KMS-11 (cell line): ENCODE results near the gene CD8A.

Experiments
- H2AFZ ChIP-seq: fragments of 200-600 bp; sonication (generic); 2 replicates; pipeline ENCODE4 v1.6.1; 2016; ENCODE audit warnings: antibody characterized with exemption, mixed run types, low read depth
- H3K27ac ChIP-seq: fragments of 200-600 bp; sonication (generic); 2 replicates; pipeline ENCODE4 v1.6.1; 2016; ENCODE audit warnings: mild to moderate bottlenecking, mixed run types
- H3K27me3 ChIP-seq: fragments of 200-600 bp; sonication (generic); 2 replicates; pipeline ENCODE4 v1.6.1; 2017; ENCODE audit warnings: mild to moderate bottlenecking, low read depth, mixed run types, moderate library complexity; ENCODE audit not compliant: insufficient read depth
- H3K36me3 ChIP-seq: fragments of 200-600 bp; sonication (generic); 2 replicates; pipeline ENCODE4 v1.6.1; 2017; ENCODE audit warnings: mild to moderate bottlenecking, mixed run types; ENCODE audit not compliant: insufficient read depth
- H3K4me1 ChIP-seq: fragments of 200-600 bp; sonication (generic); 2 replicates; pipeline ENCODE4 v1.6.1; 2016; ENCODE audit warnings: mild to moderate bottlenecking, low read depth, mixed run types; ENCODE audit not compliant: poor library complexity, severe bottlenecking
- H3K4me2 ChIP-seq: fragments of 200-600 bp; sonication (generic); 2 replicates; pipeline ENCODE4 v1.7.0; 2016; ENCODE audit warnings: mild to moderate bottlenecking, mixed run types
- H3K4me3 ChIP-seq: fragments of 200-600 bp; sonication (generic); IDR thresholded peaks from 2 replicates; pipeline ENCODE4 v1.6.1; 2017; ENCODE audit warnings: low read depth, low read length, mixed read lengths; ENCODE audit not compliant: insufficient read depth
- H3K79me2 ChIP-seq: fragments of 200-600 bp; sonication (generic); 2 replicates; pipeline ENCODE4 v1.6.1; 2016; ENCODE audit warnings: low read depth, mixed run types; ENCODE audit not compliant: insufficient read depth
- H3K9ac ChIP-seq: fragments of 200-600 bp; sonication (generic); 2 replicates; pipeline ENCODE4 v1.6.1; 2016; ENCODE audit warnings: mild to moderate bottlenecking, mixed run types
- H4K20me1 ChIP-seq: fragments of 200-600 bp; sonication (generic); 2 replicates; pipeline ENCODE4 v1.6.1; 2016; ENCODE audit warnings: mild to moderate bottlenecking, mixed run types; ENCODE audit not compliant: insufficient read depth
- TF ChIP-seq, protein P1 (sequence below): fragments of 200-600 bp; sonication (generic); conservative IDR thresholded peaks from 2 replicates; pipeline ENCODE4 v1.6.1; 2017; ENCODE audit warnings: low read depth, mild to moderate bottlenecking, antibody characterized with exemption, low read length, moderate library complexity, mixed read lengths

The CD8A gene

DNA sequence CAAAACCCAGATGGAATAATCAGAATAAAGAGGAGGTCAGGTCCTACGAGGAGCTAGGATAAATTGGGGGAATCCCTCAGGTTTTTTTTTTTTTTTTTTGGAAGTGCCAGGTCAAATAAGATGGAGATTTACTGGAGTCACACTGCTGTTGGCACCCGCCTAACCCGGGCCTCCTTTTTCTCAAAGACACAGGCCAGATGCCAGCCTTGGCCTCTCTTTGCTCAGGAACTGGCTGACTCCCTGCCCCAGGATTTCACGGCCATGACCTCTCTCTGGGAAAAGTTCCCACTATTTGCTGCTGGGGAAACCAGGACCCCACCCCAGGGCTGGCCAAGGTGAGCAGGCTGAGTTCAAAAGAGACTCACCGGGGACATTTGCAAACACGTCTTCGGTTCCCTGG is 2.5 kb downstream of the CD8A start:
- Histone ChIP-seq H3K79me2 (no peaks in the 10 kb centered on the region), H3K27me3 (no peaks in the 10 kb centered on the region), H2AFZ (no peak overlapping the region), H4K20me1 (no peaks in the 10 kb centered on the region), H3K36me3 (no peaks in the 10 kb centered on the region), H3K4me1 (no peaks in the 10 kb centered on the region), H3K4me2 (no peak overlapping the region), H3K4me3 (no peak overlapping the region), H3K27ac (no peak overlapping the region), H3K9ac (no peak overlapping the region)
- TF ChIP-seq, protein P1, sequence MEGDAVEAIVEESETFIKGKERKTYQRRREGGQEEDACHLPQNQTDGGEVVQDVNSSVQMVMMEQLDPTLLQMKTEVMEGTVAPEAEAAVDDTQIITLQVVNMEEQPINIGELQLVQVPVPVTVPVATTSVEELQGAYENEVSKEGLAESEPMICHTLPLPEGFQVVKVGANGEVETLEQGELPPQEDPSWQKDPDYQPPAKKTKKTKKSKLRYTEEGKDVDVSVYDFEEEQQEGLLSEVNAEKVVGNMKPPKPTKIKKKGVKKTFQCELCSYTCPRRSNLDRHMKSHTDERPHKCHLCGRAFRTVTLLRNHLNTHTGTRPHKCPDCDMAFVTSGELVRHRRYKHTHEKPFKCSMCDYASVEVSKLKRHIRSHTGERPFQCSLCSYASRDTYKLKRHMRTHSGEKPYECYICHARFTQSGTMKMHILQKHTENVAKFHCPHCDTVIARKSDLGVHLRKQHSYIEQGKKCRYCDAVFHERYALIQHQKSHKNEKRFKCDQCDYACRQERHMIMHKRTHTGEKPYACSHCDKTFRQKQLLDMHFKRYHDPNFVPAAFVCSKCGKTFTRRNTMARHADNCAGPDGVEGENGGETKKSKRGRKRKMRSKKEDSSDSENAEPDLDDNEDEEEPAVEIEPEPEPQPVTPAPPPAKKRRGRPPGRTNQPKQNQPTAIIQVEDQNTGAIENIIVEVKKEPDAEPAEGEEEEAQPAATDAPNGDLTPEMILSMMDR: no peak

DNA sequence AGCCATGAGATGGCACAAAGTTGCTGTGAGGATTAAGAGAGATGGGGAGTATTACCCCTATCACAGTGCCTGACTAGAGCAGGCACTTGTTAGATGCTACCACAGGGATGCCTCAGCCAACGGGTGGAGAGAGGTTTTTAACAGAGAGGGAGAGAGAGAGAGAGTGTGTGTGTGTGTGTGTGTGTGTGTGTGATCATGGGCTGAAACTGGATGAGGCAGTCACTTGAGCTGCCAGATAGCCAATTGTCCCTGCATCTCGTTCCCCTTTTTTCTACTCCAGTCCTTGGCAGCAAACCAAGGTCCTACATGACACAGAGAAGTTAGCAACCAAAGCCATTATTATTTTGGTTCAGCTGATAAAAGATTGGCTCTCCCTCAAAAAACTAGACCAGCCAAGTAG is 3.0 kb downstream of the CD8A start:
- TF ChIP-seq, protein P1: no peak
- Histone ChIP-seq H3K36me3 (no peaks in the 10 kb centered on the region), H3K27ac (no peak overlapping the region), H3K4me3 (no peak overlapping the region), H3K4me2 (no peak overlapping the region), H3K27me3 (no peaks in the 10 kb centered on the region), H3K9ac (no peak overlapping the region), H2AFZ (no peak overlapping the region), H3K4me1 (no peaks in the 10 kb centered on the region), H4K20me1 (no peaks in the 10 kb centered on the region), H3K79me2 (no peaks in the 10 kb centered on the region)

DNA sequence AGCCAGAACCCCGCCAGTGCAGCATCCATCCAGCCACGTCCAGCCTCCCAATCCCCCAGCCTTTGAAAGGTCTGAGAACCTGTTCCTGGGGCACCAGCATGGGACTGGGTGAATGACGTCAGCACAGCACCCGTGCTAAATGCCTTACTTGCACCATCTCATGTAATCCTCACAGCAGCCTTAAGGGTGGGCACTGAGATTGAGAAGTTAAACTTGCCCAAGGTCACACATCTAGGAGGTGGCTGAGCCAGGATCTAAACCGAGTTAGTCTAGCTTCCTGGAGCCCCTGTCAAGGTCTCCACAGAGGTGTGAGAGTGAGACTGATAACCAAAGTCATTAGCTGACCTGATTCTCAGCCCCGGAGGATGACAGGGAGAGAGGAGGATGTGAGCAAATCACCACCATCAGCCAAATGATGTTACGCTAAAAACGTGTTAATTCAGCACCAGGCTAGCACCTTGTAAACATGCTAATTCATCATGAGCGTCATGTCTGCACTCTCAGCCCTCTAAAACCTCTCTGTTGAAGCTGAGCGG is 4.6 kb downstream of the CD8A start:
- Histone ChIP-seq H3K4me3 (no peak overlapping the region), H2AFZ (no peak overlapping the region), H3K27me3 (no peaks in the 10 kb centered on the region), H3K36me3 (no peaks in the 10 kb centered on the region), H3K4me1 (no peaks in the 10 kb centered on the region), H3K4me2 (no peak overlapping the region), H3K27ac (no peak overlapping the region), H3K79me2 (no peaks in the 10 kb centered on the region), H4K20me1 (no peaks in the 10 kb centered on the region), H3K9ac (no peak overlapping the region)
- TF ChIP-seq, protein P1: no peak

DNA sequence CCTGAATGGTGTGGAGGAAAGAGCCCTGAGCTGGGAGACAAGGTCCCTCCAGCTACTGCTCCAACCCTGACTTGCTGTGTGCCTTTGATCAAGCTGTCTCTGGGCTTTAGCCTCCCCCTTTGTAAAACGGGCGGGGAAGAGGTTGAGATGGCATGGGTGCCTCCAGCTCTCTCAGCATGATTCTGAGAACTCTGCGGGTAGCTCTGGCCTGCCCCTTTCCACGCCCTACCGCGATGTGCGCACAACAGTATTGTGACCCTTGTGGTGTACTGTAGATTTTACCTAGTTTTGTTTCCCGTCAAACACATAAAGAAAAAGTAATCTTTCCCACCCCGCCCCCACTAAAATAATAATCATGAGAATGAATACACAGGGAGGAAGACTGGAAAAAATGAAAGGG is 5.3 kb downstream of the CD8A start:
- H3K4me1 ChIP-seq: no peaks in the 10 kb centered on the region
- H3K4me2 ChIP-seq: no peak overlapping the region
- no peak overlapping the region for H3K27ac ChIP-seq
- no peak overlapping the region for H3K4me3 ChIP-seq
- H3K9ac ChIP-seq: no peak overlapping the region
- no peak overlapping the region for H2AFZ ChIP-seq
- TF ChIP-seq, protein P1: no peak
- H3K27me3 ChIP-seq: no peaks in the 10 kb centered on the region
- no peaks in the 10 kb centered on the region for H3K79me2 ChIP-seq
- H3K36me3 ChIP-seq: no peaks in the 10 kb centered on the region
- H4K20me1 ChIP-seq: no peaks in the 10 kb centered on the region
